Dendritic cell treated with granulocyte-macrophage colony-stimulating factor and Interleukin-4, amounts not matched to agents 40 ng/mL and 50 ng/mL, for 4 days (primary cell): ENCODE results near the gene PRPSAP2.
"Not testable (repeated sequence)": the region's sequence is repeated elsewhere in the genome, so short reads cannot be mapped to it uniquely, and the experiment has no call there.

Experiments used
- H3K27ac Mint-ChIP-seq: one replicate; pipeline ENCODE4 v1.8.0; 2022; ENCODE audit warnings: mild to moderate bottlenecking, mixed read lengths
- H3K27me3 Mint-ChIP-seq: one replicate; pipeline ENCODE4 v1.8.0; 2022; ENCODE audit warnings: mild to moderate bottlenecking, mixed read lengths
- H3K36me3 Mint-ChIP-seq: one replicate; pipeline ENCODE4 v1.8.0; 2022; ENCODE audit warnings: low read depth, mixed read lengths
- H3K4me1 Mint-ChIP-seq: one replicate; pipeline ENCODE4 v1.8.0; 2022; ENCODE audit warnings: low read depth, mixed read lengths
- H3K4me3 Mint-ChIP-seq: one replicate; pipeline ENCODE4 v1.8.0; 2022; ENCODE audit warnings: mild to moderate bottlenecking, moderate library complexity, mixed read lengths
- H3K9me3 Mint-ChIP-seq: one replicate; pipeline ENCODE4 v1.8.0; 2022; ENCODE audit warnings: mixed read lengths
- intact Hi-C: fragments of 100-400 bp; cut with micrococcal nuclease; formaldehyde crosslinking; loops from one replicate; pipeline ENCODE4 v1.15.0; 2022

PRPSAP2 gene

GRCh38 chr17:18857864-18858566 is at the start of gene PRPSAP2:
Gene PRPSAP2, plus strand, starts transcription at chr17:18858131. Its CDS starts 7,703 bp downstream, at chr17:18865834.
- peaks cover 50% of the 10 kb centered on the region for H3K4me1 Mint-ChIP-seq
- intact Hi-C loops = loop anchor here (5.0 kb wide), 1 partner anchor 76 kb away; the partner anchor contains the start of gene TVP23B
- H3K36me3 Mint-ChIP-seq = peaks cover 6% of the 10 kb centered on the region
- no peaks in the 10 kb centered on the region for H3K27me3 Mint-ChIP-seq
- H3K9me3 Mint-ChIP-seq = no peaks in the 10 kb centered on the region
- peak within 1 kb of the TSS; percentile 72 for H3K4me3 Mint-ChIP-seq
- H3K27ac Mint-ChIP-seq = peak within 1 kb of the TSS; percentile 70

DNA sequence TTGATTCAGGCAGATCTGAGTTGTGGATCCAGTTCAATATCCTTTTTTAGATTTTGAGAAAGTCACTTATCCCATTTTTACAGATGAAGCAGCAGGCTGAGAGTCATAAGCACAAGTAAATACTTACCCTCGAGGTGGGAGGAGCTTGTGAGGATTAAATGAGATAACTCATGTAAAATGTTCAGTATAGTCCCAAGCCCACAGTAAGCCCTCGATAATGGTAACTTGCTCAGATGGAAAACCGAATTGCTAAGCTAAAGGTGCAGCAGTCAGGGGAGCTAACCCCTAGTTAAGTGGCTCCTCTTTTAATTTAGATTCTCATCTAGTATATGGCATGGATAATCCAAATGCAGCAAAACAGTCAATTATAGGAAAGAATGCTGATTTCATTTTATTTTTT is 42.0 kb upstream of the PRPSAP2 start:
- intact Hi-C loops, H3K4me3 Mint-ChIP-seq, H3K27me3 Mint-ChIP-seq, H3K27ac Mint-ChIP-seq, H3K36me3 Mint-ChIP-seq, H3K4me1 Mint-ChIP-seq, H3K9me3 Mint-ChIP-seq: not testable (repeated sequence)

GRCh38 chr17:18816489-18817371 is 41.2 kb upstream of the PRPSAP2 start:
- H3K27ac Mint-ChIP-seq, intact Hi-C loops, H3K36me3 Mint-ChIP-seq, H3K9me3 Mint-ChIP-seq, H3K27me3 Mint-ChIP-seq, H3K4me3 Mint-ChIP-seq: not testable (repeated sequence)
- H3K4me1 Mint-ChIP-seq = peaks cover 13% of the 10 kb centered on the region

GRCh38 chr17:18821430-18821829 is 36.5 kb upstream of the PRPSAP2 start:
- intact Hi-C loops, H3K36me3 Mint-ChIP-seq, H3K9me3 Mint-ChIP-seq, H3K4me3 Mint-ChIP-seq, H3K27me3 Mint-ChIP-seq, H3K27ac Mint-ChIP-seq: not testable (repeated sequence)
- peaks cover 14% of the 10 kb centered on the region for H3K4me1 Mint-ChIP-seq

DNA sequence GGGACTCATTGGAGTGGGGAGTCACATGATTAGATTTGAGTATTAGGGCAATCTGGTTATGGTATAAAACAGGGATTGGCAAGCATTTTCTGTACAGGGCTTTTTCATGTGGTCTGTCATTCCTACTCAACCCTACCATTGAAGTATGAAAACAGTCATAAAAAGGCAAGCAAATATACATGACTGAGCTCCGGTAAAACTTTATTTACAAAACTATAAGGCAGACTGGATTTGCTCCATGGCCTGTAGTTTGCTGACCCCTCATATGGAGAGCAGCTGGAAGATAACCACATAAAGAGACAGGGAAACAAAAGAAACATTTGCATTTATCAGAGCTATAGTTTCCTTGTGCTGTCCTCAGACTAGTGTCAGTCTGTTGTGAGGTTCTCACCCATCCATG is 30.3 kb upstream of the PRPSAP2 start:
- H3K4me1 Mint-ChIP-seq, intact Hi-C loops, H3K27me3 Mint-ChIP-seq, H3K9me3 Mint-ChIP-seq, H3K36me3 Mint-ChIP-seq, H3K27ac Mint-ChIP-seq, H3K4me3 Mint-ChIP-seq: not testable (repeated sequence)

- H3K27ac Mint-ChIP-seq = peak overlapping the region; percentile 55
- H3K9me3 Mint-ChIP-seq = no peaks in the 10 kb centered on the region
- intact Hi-C loops = no loop called here
- H3K4me1 Mint-ChIP-seq = peaks cover 20% of the 10 kb centered on the region
- no peaks in the 10 kb centered on the region for H3K27me3 Mint-ChIP-seq
- no peak overlapping the region for H3K4me3 Mint-ChIP-seq
- no peaks in the 10 kb centered on the region for H3K36me3 Mint-ChIP-seq
Observed at GRCh38 chr17:18848501-18848900, 9.4 kb upstream of the PRPSAP2 start.

DNA sequence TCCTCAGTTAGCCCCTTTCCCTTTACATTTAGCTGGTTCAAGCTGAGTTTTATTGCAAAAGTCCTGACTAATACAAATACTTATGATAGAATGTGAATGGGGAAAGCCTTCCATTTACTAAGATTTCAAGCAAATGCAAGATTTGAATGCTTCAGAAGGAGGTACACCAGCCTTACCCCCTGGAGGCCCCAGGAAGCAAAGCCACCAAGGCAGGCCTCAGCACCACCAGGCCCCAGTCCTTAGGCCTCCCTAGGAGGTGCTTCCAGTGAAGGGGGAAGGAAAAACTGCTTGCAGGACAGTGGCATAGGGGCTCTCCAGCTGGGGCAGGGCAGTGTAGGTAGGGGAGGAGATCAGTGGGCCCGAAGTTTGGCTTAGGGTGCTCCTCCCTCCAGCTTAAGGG is 7.3 kb upstream of the PRPSAP2 start:
- peak overlapping the region; percentile 89 for H3K27ac Mint-ChIP-seq
- H3K36me3 Mint-ChIP-seq = peaks cover under 1% of the 10 kb centered on the region
- H3K4me1 Mint-ChIP-seq = peaks cover 30% of the 10 kb centered on the region
- H3K9me3 Mint-ChIP-seq = no peaks in the 10 kb centered on the region
- intact Hi-C loops = no loop called here
- H3K4me3 Mint-ChIP-seq = no peak overlapping the region
- no peaks in the 10 kb centered on the region for H3K27me3 Mint-ChIP-seq

DNA sequence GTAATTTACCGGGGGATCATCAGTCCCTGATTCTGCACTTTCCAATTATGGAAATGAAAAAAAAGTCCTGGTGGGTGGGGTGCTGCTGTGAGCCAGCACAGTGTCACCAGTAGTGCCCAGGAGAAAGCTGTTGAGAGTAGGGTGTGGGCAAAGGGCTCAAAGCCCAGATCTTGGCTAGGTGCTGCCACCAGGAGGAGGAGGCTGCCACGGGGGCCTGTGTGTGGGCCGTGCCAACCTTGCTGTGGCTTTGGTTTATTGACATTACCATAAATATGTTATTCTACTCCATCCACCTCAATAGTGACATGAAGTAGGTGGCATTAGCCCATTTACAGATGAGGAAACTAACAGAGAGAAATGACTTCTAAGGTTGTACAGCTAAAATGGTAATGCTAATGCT is 6.7 kb upstream of the PRPSAP2 start:
- H3K4me1 Mint-ChIP-seq = peaks cover 35% of the 10 kb centered on the region
- H3K27ac Mint-ChIP-seq = peak overlapping the region; percentile 89
- H3K9me3 Mint-ChIP-seq = no peaks in the 10 kb centered on the region
- H3K27me3 Mint-ChIP-seq = no peaks in the 10 kb centered on the region
- intact Hi-C loops = no loop called here
- H3K4me3 Mint-ChIP-seq = no peak overlapping the region
- H3K36me3 Mint-ChIP-seq = peaks cover 5% of the 10 kb centered on the region

GRCh38 chr17:18854956-18855355 is 3.0 kb upstream of the PRPSAP2 start:
- no peaks in the 10 kb centered on the region for H3K9me3 Mint-ChIP-seq
- H3K36me3 Mint-ChIP-seq = peaks cover 6% of the 10 kb centered on the region
- H3K4me1 Mint-ChIP-seq = peaks cover 41% of the 10 kb centered on the region
- peak overlapping the region; percentile 85 for H3K4me3 Mint-ChIP-seq
- H3K27me3 Mint-ChIP-seq = no peaks in the 10 kb centered on the region
- intact Hi-C loops = loop anchor here (5.0 kb wide), 1 partner anchor 73 kb away; the partner anchor contains the start of gene TVP23B
- no peak overlapping the region for H3K27ac Mint-ChIP-seq

DNA sequence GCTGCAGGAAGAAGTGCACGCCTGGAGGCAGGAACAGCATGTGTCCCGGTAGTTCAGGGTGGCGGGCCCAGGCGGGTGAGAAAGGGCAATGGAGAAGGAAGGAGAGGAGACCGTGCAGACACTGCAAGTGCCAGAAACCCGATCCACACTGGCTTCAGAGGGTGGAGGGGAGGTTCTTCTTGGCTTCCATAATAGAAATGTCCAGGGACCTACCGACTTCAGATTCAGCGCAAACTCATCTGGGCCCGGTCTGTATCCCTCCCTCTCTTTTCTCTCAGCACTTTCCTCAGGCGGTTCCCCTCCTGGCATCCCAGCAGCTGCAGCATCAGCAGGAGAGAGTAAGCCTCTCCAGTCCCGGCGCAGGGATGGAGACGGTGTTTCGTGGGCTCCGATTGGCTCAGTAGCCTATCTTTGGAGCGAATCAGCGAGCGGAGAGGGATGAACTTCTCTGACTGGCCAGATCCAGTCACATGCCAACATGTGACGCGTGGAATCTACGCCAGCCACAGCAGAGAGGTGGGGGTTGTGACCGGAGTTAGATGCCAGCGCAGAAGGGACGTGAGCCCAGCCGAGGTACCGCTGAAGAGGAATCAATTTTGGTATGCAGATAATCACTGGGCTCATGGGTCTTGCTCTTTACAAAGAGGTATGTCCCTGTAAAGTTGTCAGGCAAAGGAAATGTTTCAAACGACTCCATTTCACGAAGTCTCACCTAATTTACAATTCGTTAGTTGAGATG is 1.9 kb upstream of the PRPSAP2 start:
- Mint-ChIP-seq H3K27ac (peak overlapping the region; percentile 85), H3K4me1 (peaks cover 41% of the 10 kb centered on the region), H3K4me3 (peak overlapping the region; percentile 85), H3K27me3 (no peaks in the 10 kb centered on the region), H3K9me3 (no peaks in the 10 kb centered on the region), H3K36me3 (peaks cover 6% of the 10 kb centered on the region)
- intact Hi-C loops = loop anchor here (5.0 kb wide), 1 partner anchor 74 kb away; the partner anchor contains the start of gene TVP23B

- Mint-ChIP-seq H3K9me3 (no peaks in the 10 kb centered on the region), H3K4me1 (peaks cover 44% of the 10 kb centered on the region), H3K27ac (peak overlapping the region; percentile 85), H3K36me3 (peaks cover 6% of the 10 kb centered on the region), H3K4me3 (peak overlapping the region; percentile 85), H3K27me3 (no peaks in the 10 kb centered on the region)
- intact Hi-C loops = loop anchor here (5.0 kb wide), 1 partner anchor 74 kb away; the partner anchor contains the start of gene TVP23B
Observed at GRCh38 chr17:18856570-18856915, 1.4 kb upstream of the PRPSAP2 start.

DNA sequence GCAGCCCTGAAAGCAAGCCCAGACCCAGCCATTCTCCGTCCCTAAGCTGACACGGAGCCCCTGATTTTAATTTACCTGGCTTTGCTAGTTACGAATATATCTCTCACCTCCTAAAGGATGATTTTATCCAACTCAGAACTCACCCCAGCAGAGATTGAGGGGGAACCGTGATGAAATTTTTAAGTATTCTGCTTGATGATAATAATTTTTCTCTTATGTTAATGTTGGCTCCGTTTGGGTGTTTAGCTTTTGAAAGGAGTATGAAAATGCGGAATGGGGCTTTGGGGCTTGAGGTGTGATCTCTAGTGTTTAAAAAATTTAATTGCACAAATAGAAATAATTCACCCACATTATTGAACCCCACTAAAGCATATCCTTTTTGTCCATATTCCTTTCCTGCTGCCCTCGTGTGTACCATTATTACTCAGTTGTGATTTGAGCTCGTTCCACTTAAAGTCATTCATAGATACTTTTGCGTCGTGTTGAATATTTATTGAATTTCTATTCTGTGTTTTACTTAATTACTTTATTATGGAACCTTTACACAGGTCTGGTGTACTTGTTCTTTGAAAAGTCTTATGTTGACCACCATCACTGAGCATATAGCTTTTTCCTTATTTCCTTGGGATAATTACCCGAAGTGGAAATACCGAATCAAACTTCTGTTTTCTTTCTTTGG is 775 bp downstream of the PRPSAP2 start:
- peak overlapping the region; percentile 70 for H3K27ac Mint-ChIP-seq
- intact Hi-C loops = loop anchor here (5.0 kb wide), 1 partner anchor 76 kb away; the partner anchor contains the start of gene TVP23B
- no peaks in the 10 kb centered on the region for H3K9me3 Mint-ChIP-seq
- H3K4me1 Mint-ChIP-seq = peaks cover 50% of the 10 kb centered on the region
- H3K27me3 Mint-ChIP-seq = no peaks in the 10 kb centered on the region
- H3K4me3 Mint-ChIP-seq = peak overlapping the region; percentile 72
- H3K36me3 Mint-ChIP-seq = peaks cover 6% of the 10 kb centered on the region

GRCh38 chr17:18859256-18859655 is 1.3 kb downstream of the PRPSAP2 start:
- Mint-ChIP-seq H3K27me3 (no peaks in the 10 kb centered on the region), H3K27ac (peak overlapping the region; percentile 70), H3K36me3 (peaks cover 6% of the 10 kb centered on the region), H3K4me1 (peaks cover 50% of the 10 kb centered on the region), H3K9me3 (no peaks in the 10 kb centered on the region), H3K4me3 (peak overlapping the region; percentile 72)
- intact Hi-C loops = loop anchor here (5.0 kb wide), 1 partner anchor 77 kb away; the partner anchor contains the start of gene TVP23B
